GM19239 (cell line): Measurements from ENCODE around the gene ATP9B.
"Not testable (repeated sequence)": the region's sequence is repeated elsewhere in the genome, so short reads cannot be mapped to it uniquely, and the experiment has no call there.

Experiments used
- DNase-seq: peaks from one replicate; pipeline ENCODE4 v3.0.0; 2011; ENCODE audit warnings: low spot score; ENCODE audit not compliant: insufficient read length
- FAIRE-seq: peaks from 2 replicates; lab custom pipeline; 2011; peaks lifted over from hg19 to GRCh38; lab: Jason Lieb, UNC

Gene ATP9B

GRCh38 chr18:79315596-79315995 lies 246.4 kb downstream of the ATP9B start:
- no peak for FAIRE-seq

DNA sequence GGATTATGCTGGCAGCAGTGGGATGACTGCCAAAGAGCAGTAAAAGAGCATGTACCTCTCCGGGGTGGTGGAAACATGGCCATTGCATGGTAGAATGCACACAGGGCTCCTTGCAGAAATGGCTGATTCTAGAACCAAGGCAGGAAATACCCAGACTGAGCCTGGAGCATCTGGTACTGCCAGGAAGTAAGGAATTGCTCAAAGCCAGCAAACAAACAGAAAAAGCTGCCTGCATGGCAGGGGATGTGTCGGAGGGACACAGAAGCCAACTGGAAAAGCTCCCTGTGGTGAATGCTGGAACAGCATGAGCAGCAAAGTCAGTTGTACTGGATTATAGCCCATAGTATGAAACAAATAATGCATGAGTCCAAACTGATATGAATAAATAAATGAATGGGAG lies 248.5 kb downstream of the ATP9B start:
- FAIRE-seq (no peak), DNase-seq (no peak)

More at GRCh38 chr18:79315596-79315995, 246.4 kb downstream of the ATP9B start:
- DNase-seq = no peak

DNA sequence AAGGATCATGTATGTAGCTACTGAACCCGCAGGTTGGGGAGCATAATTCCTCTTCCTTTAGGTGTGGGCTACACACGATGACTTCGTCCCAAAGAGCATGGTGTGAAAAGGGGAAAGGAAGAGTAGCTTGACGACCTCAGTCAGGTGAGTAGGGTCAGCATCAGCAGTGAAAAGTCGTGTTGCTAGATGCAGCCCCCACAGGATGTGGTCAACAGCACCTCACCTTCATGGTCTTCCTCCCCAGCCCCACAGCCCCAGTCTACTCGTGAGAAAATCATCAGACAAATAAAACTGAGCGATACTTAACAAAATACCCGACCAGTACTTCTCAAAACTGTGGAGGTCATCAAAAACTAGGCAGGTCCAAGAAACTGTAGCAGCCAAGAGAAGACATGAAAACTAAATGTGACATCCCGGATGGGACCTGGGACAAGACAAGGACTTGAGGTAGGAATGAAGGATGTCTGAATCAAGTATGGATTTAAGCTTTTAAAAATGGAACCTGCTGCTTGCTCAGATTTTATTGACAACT lies 249.0 kb downstream of the ATP9B start:
- FAIRE-seq (peak; percentile 4), DNase-seq (no peak)

- no peak for FAIRE-seq
These were observed 251.1 kb downstream of the ATP9B start for GRCh38 chr18:79320216-79320850.

GRCh38 chr18:79321625-79322405 lies 252.6 kb downstream of the ATP9B start:
- no peak for FAIRE-seq
- DNase-seq = no peak

More at GRCh38 chr18:79320216-79320850, 251.1 kb downstream of the ATP9B start:
- DNase-seq = no peak

DNA sequence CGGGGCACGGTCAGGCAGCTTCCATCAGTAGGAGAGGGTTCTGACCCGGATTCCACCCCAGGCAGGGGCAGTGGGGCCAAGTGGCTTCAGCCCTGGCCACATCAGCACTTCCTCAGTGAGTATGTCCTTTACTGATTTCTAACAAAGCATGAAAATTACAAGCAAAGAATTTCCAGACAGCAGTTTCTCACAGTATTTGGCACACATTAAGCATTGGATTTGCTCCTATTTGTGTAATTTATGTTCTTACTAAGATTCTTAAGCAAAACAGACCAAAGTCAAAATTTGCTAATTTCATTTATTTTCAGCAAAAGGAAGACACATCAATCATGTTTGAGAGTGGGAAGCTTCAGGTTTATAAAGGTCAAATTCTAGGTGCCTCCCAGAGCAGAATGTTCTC lies 253.2 kb downstream of the ATP9B start:
- DNase-seq = no peak
- no peak for FAIRE-seq

DNA sequence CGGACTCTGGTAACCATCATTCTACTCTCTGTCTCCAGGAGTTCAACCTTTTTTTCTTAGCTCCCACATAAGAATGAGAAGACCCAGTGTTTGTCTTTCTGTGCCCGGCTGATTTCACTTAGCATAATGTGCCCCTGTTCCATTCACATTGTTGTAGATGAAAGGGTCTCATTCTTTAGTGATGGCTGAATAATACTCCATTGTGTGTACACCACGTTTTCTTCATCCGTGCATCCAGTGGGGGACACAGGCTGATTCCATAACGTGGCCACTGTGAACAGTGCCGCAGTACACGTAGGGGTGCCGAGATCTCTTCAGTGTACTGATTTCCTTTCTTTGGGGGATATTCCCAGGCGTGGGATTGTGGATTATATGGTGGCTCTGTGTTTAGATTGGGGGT lies 254.3 kb downstream of the ATP9B start:
- FAIRE-seq = no peak

GRCh38 chr18:79326413-79327198 lies 257.4 kb downstream of the ATP9B start:
- DNase-seq = no peak
- FAIRE-seq = no peak

More for the DNA sequence above, 254.3 kb downstream of the ATP9B start:
- no peak for DNase-seq

DNA sequence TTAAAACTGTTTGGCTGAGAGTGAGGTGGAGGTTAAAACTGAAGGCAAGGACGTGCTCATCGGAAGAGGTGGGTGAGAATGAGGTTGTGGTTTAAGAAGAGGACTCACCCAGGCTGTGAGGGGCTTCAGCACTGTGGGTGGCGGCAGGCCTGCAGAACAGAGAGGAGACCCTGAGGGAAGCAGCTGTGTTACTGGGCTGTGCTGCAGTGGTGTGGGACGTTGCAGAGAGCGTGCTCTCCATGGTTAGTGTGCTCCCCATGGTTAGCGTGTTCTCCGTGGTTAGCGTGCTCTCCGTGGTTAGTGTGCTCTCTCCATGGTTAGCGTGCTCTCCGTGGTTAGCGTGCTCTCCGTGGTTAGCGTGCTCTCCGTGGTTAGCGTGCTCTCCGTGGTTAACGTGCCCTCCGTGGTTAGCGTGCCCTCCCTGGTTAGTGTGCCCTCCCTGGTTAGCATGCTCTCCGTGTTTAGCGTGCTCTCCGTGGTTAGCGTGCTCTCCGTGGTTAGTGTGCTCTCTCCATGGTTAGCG lies 258.1 kb downstream of the ATP9B start:
- no peak for DNase-seq
- FAIRE-seq = no peak

DNA sequence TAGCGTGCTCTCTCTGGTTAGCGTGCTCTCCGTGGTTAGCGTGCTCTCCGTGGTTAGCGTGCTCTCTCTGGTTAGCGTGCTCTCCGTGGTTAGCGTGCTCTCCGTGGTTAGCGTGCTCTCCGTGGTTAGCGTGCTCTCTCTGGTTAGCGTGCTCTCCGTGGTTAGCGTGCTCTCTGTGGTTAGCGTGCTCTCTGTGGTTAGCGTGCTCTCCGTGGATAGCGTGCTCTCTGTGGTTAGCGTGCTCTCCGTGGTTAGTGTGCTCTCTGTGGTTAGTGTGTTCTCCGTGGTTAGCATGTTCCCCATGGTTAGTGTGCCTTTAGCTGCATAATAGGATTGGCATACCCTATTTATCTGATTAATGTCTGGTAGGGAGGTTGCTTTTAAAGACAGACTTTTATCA lies 258.7 kb downstream of the ATP9B start:
- DNase-seq, FAIRE-seq: not testable (repeated sequence)

- FAIRE-seq (no peak), DNase-seq (no peak)
These were observed 259.7 kb downstream of the ATP9B start for GRCh38 chr18:79328887-79329286.

DNA sequence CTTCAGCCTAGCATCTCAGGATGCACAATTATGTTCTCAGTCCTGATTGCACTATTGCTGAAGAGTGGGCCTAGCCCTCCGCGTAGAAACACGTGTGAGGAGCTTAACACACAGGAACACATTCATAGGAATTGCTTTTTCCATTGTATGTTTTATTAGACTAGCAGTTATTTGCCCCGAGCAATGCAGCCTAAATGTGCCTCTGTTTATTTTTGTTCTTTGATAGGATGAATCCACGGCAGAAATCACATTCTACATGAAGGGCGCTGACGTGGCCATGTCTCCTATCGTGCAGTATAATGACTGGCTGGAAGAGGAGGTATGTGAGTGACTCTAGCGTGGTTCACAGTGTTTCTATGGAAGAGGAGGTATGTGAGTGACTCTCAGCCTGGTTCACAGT lies 260.6 kb downstream of the ATP9B start:
- DNase-seq (no peak), FAIRE-seq (no peak)

DNA sequence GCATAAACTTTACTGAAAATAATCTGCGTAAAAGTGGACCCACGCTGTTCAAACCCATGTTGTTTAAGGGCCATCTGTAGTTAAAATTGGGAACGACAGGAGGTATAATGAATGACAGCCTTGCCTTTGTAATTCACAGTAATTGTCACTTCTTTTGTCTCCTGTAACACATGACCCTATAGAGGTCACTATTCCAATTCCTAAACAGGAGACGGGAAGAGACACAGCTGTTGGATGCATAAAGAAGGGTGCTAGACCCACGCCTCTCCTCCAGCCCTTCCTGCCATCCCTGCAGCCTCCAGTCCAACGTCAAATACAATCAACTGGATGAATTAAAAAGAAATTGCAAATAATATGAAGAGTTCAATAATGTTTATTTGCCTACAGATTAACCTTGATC lies 263.5 kb downstream of the ATP9B start:
- no peak for DNase-seq
- no peak for FAIRE-seq

- DNase-seq (no peak), FAIRE-seq (no peak)
These were observed 263.9 kb downstream of the ATP9B start for GRCh38 chr18:79333046-79333445.

GRCh38 chr18:79334496-79335233 lies 265.5 kb downstream of the ATP9B start:
- FAIRE-seq = no peak
- no peak for DNase-seq

DNA sequence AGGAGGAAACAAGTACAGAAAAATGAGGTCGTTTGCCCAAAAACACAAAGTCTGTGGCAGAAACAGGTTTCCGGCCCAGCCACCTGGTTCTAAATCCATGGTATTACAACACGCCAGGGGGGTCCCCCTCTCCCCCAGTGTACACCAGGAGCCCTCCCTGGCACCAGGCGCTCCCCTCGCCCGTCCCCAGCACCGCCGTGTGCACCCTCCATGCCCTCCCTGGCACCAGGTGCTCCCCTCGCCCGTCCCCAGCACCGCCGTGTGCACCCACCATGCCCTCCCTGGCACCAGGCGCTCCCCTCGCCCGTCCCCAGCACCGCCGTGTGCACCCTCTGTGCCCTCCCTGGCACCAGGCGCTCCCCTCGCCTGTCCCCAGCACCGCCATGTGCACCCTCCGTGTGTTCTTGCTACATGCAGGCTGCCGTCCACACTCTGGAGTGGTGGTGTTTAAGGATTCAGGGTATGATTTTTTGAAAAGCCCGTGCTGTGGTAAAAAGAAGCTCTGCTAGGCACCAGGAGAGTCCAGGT lies 266.7 kb downstream of the ATP9B start:
- DNase-seq = no peak
- FAIRE-seq = no peak

DNA sequence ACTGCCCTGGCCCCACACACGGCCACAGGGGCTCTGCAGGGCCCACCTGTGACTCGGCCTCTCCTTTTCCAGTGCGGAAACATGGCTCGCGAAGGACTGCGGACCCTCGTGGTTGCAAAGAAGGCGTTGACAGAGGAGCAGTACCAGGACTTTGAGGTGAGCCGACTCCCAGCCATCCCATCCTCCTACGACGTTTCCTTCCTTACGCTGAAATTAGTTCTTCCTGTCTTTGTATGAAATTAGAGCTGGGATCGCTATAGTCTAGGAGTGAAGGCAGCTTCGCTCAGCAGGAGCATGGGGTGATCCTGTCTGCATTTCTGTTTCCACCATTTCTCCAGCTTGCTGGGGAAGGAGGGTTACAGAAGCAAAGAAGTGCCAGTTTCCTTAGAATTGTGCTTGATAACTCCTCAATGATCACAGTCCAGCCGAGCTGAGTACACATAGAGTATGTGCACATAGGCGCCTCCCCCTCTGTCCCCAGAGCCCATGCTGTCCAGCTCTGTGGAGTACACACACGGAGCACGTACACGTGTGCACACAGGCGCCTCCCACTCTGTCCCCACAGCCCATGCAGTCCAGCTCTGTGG lies 267.5 kb downstream of the ATP9B start:
- DNase-seq (no peak), FAIRE-seq (no peak)

DNA sequence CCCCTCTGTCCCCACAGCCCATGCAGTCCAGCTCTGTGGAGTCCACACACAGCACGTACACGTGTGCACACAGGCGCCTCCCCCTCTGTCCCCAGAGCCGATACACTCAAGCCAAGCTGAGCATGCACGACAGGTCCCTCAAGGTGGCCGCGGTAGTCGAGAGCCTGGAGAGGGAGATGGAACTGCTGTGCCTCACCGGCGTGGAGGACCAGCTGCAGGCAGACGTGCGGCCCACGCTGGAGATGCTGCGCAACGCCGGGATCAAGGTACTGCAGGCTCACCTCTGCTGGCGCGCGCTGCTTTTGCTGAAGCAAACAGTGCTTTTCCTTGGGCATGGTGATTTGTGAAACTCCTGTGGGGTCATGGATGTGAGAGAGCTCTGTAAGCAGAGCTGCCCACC lies 268.0 kb downstream of the ATP9B start:
- DNase-seq (no peak), FAIRE-seq (no peak)

- DNase-seq (no peak), FAIRE-seq (no peak)
These were observed 268.4 kb downstream of the ATP9B start for GRCh38 chr18:79337620-79338019.
